Heart left ventricle (tissue), 16 donors: ENCODE data around the gene PLCB4. TPM values are rescaled to one million over a fixed set of nuclear protein-coding genes. Genes with fewer than 3 reads are reported as not detected.
"Not testable (repeated sequence)": the region's sequence is repeated elsewhere in the genome, so short reads cannot be mapped to it uniquely, and the experiment has no call there.

Experiments used
- ATAC-seq, 4 donors: fragments of 200-7000 bp; cut with Tn5 transposase; one replicate each; pipeline ENCODE4 v1.9.1; 2020 to 2022; ENCODE audit warnings: moderate library complexity in 4 of 4, mild to moderate bottlenecking in 3 of 4, moderate number of reproducible peaks in 1 of 4
- DNase-seq, 5 donors: peaks; one replicate each; pipeline ENCODE4 v3.0.0-alpha.2; 2020
- H3K27ac ChIP-seq, 12 donors: fragments of 200-600 bp; sonication (generic) in 4 of 12; one replicate each; pipeline versions ENCODE4 v1.5.0 to v1.8.0; 2016 to 2022; ENCODE audit warnings: mild to moderate bottlenecking in 2 of 12
- H3K27me3 ChIP-seq, 9 donors: fragments of 200-600 bp; sonication (generic) in 2 of 9; one replicate each; pipeline versions ENCODE4 v1.5.1 to v1.8.0; 2016 to 2022; ENCODE audit warnings: mild to moderate bottlenecking in 3 of 9
- H3K36me3 ChIP-seq, 9 donors: fragments of 200-600 bp; sonication (generic) in 2 of 9; one replicate each; pipeline versions ENCODE4 v1.5.0 to v1.8.0; 2018 to 2022; ENCODE audit warnings: mild to moderate bottlenecking in 2 of 9
- H3K4me1 ChIP-seq, 12 donors: fragments of 200-600 bp; sonication (generic) in 4 of 12; one replicate each; pipeline versions ENCODE4 v1.5.0 to v1.8.0; 2016 to 2022; ENCODE audit warnings: mild to moderate bottlenecking in 3 of 12
- H3K4me3 ChIP-seq, 12 donors: fragments of 200-600 bp; sonication (generic) in 4 of 12; one replicate each; pipeline versions ENCODE4 v1.5.0 to v1.8.0; 2017 to 2022; ENCODE audit warnings: mild to moderate bottlenecking in 9 of 12, moderate library complexity in 4 of 12
- H3K9me3 ChIP-seq, 12 donors: fragments of 200-600 bp; sonication (generic) in 4 of 12; one replicate each; pipeline versions ENCODE4 v1.5.0 to v1.8.0; 2016 to 2022; ENCODE audit warnings: mild to moderate bottlenecking in 1 of 12
- CTCF ChIP-seq, 12 donors: fragments of 200-600 bp; sonication (generic) in 4 of 12; IDR thresholded peaks; one replicate each; pipeline versions ENCODE4 v1.5.0 to v1.8.0; 2018 to 2022; ENCODE audit warnings: antibody characterized with exemption in 12 of 12, mild to moderate bottlenecking in 5 of 12
- POLR2A ChIP-seq, 2 donors: fragments of 450-650 bp; IDR thresholded peaks; one replicate each; pipeline ENCODE4 v1.6.1; 2017; ENCODE audit warnings: antibody characterized with exemption in 2 of 2, mild to moderate bottlenecking in 2 of 2, moderate library complexity in 2 of 2
- WGBS, 4 donors: extraction: QIAGEN DNeasy Blood & Tissue Kit in 2 of 4; methylation state at CpG; one replicate each; pipeline versions ENCODE4 v1.1.5 to v1.1.7; 2013 to 2018; 5-methylcytosine and 5-hydroxymethylcytosine counted together
- intact Hi-C, 10 donors: fragments of 100-400 bp; cut with DNase I; formaldehyde crosslinking; loops; one replicate each; pipeline versions ENCODE4 v1.11.1 to v1.14.2; 2022
- polyA plus RNA-seq, 2 donors: library from polyadenylated mRNA; stranded (reverse); fragments of 200-250 nt; gene quantifications; one replicate each; pipeline ENCODE4 v1.2.3, GENCODE V29; 2013
- total RNA-seq, 9 donors: library from RNA; depleted of rRNA in 2 of 9; stranded (reverse); fragments of >200 nt in 2 of 9; fragmentation: NEBNext Ultra II Directional in 3 of 9; extraction: Animal tissue kit (Norgen Biotek cat#: 25700) in 3 of 9; gene quantifications; one replicate each; pipeline versions ENCODE4 v1.1.0 to v1.2.4, GENCODE V29; 2016 to 2023
- donor health status: ischemic (EF 13 %, LVEDD 7.1; RV severe dilation, severe dysfunction).
- donor health status: healthy with polysubstance abuse.
- donor health status: DM: no; HTN: yes; CAD: no.
- donor health status: DM: no; HTN: no; CAD: no.
- donor health status: ischemic (EF 25% LVEDD 6.9; RV normal size, moderate dysfunction).
- donor health status: ischemic (EF 25% LVEDD 5.7; RV mildly dilated, moderate dysfunction).
- donor health status: healthy.
- donor health status: DM: yes; HTN: yes; CAD: no.
- donor health status: ischemic (EF 35%, LVEDD 5.7; RV mildly dilated, moderate dysfunction).
- donor health status: nonischemic (EF 11% LVEDD 7.7; RV severe dilation, severe dysfunction).
- donor health status: DM: yes; HTN: yes; CAD: no.
- donor health status: PGD.
- donor health status: ischemic (EF 29% LVEDD 5.4; RV normal size, mild dysfunction).
- donor health status: nonischemic (EF 23%, LVEDD 6.1; RV moderate dilation, normal function).

Gene PLCB4
- total and polyA plus RNA-seq, 11 donors: 8.4 to 31.8 (median 18.5) TPM

DNA sequence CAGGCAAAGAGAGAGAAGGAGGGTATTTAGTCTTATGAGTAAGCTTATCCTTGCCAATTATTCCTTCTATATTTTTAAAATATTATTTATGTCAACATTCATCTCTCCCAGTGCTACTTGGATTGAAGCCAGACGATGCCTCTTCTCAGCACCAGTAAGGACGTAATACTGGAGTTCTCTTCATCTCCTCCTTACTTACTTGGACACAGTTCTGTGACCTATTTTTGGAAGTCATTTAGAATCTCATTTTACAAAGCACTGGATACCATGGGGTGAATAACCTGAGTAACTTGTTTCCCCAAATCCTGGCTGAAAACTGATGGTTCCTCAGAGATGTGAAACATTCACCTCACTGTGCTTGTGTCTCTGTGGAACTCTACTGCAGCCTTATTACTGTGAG lies 308.1 kb downstream of the PLCB4 start:
- ATAC-seq (peak in 3 of 4 donors; percentile 21 to 66 (median 53)), DNase-seq (no peak)
- intact Hi-C loops: no loop called here
- TF ChIP-seq POLR2A (IDR thresholded peaks at IDR 0.05): no peak
- TF ChIP-seq CTCF (IDR thresholded peaks at IDR 0.05): no peak
- H3K27me3 ChIP-seq: no peaks in the 10 kb centered on the region
- H3K9me3 ChIP-seq: no peaks in the 10 kb centered on the region
- 43 to 62% (median 56%) methylated on average over 2 of the region's 2 CpGs for WGBS, 4 donors
- peaks cover 0 to 45% (median 12%) of the 10 kb centered on the region in 9 donors for H3K36me3 ChIP-seq
- peaks cover 0 to 30% (median 2%) of the 10 kb centered on the region in 12 donors for H3K4me1 ChIP-seq
- no peak overlapping the region for H3K4me3 ChIP-seq
- H3K27ac ChIP-seq: no peak overlapping the region

DNA sequence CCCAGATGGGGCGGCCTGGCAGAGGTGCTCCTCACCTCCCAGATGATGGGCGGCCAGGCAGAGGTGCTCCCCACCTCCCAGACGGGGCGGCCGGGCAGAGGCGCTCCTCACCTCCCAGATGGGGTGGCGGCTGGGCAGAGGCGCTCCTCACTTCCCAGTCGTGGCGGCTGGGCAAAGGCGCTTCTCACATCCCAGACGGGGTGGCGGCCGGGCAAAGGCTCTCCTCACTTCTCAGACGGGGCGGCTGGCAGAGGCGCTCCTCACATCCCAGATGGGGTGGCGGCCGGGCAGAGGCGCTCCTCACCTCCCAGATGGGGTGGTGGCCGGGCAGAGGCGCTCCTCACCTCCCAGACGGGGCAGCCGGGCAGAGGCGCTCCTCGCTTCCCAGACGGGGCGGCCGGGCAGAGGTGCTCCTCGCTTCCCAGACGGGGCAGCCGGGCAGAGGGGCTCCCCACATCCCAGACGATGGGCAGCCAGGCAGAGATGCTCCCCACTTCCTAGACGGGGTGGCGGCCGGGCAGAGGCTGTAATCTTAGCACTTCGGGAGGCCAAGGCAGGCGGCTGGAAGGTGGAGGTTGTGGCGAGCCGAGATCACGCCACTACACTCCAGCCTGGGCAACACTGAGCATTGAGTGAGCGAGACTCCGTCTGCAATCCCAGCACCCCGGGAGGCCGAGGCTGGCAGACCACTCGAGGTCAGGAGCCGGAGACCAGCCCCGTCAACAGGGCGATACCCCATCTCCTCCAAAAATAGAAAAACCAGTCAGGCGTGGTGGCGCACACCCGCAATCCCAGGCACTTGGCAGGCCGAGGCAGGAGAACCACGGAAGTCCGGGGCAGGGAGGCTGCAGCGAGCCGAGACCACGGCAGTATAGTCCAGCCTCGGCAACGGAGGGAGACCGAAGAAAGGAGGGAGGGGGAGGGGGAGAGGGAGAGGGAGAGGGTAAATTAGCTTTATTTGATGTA lies 316.7 kb downstream of the PLCB4 start:
- not testable (repeated sequence) for H3K4me3 ChIP-seq, H3K27ac ChIP-seq, DNase-seq, H3K4me1 ChIP-seq, H3K27me3 ChIP-seq, ATAC-seq, H3K9me3 ChIP-seq
- intact Hi-C loops: loop anchor here in 1 of 10 donors (10.0 kb wide), 1 partner anchor 59 kb away; no protein-coding TSS in a partner anchor
- peaks cover 0 to 91% (median 33%) of the 10 kb centered on the region in 9 donors for H3K36me3 ChIP-seq
- WGBS, 4 donors: 95 to 97% (median 96%) methylated on average over 47 to 61 of the region's 61 CpGs

DNA sequence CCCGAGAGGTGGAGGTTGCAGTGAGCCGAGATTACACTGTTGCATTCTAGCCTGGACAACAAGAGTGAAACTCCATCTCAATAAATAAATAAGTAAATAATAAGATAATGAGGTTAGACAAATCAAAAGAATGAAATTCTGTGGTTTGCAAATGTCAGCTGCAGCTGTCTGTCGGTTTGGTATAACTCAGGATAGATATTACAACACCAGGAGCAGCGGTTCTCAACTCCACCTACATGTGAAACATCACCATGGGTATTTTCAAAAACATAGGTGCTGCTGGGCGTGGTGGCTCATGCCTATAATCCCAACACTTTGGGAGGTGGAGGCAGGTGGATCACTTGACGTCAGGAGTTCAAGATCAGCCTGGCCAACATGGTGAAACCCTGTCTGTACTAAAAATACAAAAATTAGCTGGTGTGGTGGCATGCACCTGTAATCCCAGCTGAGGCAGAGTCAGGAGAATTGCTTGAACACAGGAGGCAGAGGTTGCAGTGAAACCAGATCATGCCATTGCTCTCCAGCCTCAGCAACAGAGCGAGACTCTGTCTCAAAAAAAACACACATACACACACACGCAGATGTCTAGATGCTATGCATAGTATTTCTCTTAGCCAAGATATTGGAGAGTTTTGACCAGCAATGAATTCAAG lies 319.4 kb downstream of the PLCB4 start:
- Histone ChIP-seq H3K4me1 (peaks cover 0 to 4% (median 0%) of the 10 kb centered on the region in 12 donors), H3K4me3 (no peak overlapping the region), H3K27me3 (no peaks in the 10 kb centered on the region), H3K36me3 (peaks cover 0 to 86% (median 31%) of the 10 kb centered on the region in 9 donors), H3K27ac (no peak overlapping the region), H3K9me3 (no peaks in the 10 kb centered on the region)
- ATAC-seq (no peak), DNase-seq (no peak)
- no peak for TF ChIP-seq CTCF (IDR thresholded peaks at IDR 0.05)
- no peak for TF ChIP-seq POLR2A (IDR thresholded peaks at IDR 0.05)
- 89 to 97% (median 96%) methylated on average over 8 of the region's 8 CpGs for WGBS, 4 donors
- intact Hi-C loops: loop anchor here in 1 of 10 donors (10.0 kb wide), 1 partner anchor 57 kb away; no protein-coding TSS in a partner anchor

GRCh38 chr20:9388813-9389161 lies 319.9 kb downstream of the PLCB4 start:
- no peak for DNase-seq
- 76 to 98% (median 94%) methylated on average over 2 of the region's 2 CpGs for WGBS, 4 donors
- Histone ChIP-seq H3K36me3 (peaks cover 0 to 86% (median 31%) of the 10 kb centered on the region in 9 donors), H3K27ac (no peak overlapping the region), H3K27me3 (no peaks in the 10 kb centered on the region), H3K4me1 (peaks cover 0 to 8% (median 0%) of the 10 kb centered on the region in 12 donors), H3K9me3 (no peaks in the 10 kb centered on the region), H3K4me3 (no peak overlapping the region)
- intact Hi-C loops: loop anchor here in 1 of 10 donors (10.0 kb wide), 1 partner anchor 56 kb away; no protein-coding TSS in a partner anchor
- ATAC-seq: no peak
- TF ChIP-seq CTCF (IDR thresholded peaks at IDR 0.05) (no peak), POLR2A (IDR thresholded peaks at IDR 0.05) (no peak)
